ENCODE results near the gene ARHGAP9.
"Not testable (repeated sequence)": the region's sequence is repeated elsewhere in the genome, so short reads cannot be mapped to it uniquely, and the experiment has no call there.

ARHGAP9 gene

GRCh38 chr12:57431654-57432188 lies 47.9 kb downstream of the ARHGAP9 start:
- no peak for FAIRE-seq

- peak; percentile 3 for FAIRE-seq
These were observed 48.6 kb downstream of the ARHGAP9 start, which contains the start of gene R3HDM2 for GRCh38 chr12:57430931-57431566. R3HDM2 (minus strand) TSS chr12:57431043; CDS start chr12:57310428, 120,615 bp downstream.

GRCh38 chr12:57430112-57430930 lies 49.3 kb downstream of the ARHGAP9 start:
- no peak for FAIRE-seq

GRCh38 chr12:57429473-57430111 lies 50.1 kb downstream of the ARHGAP9 start:
- no peak for FAIRE-seq

- no peak for FAIRE-seq
These were observed 50.7 kb downstream of the ARHGAP9 start for GRCh38 chr12:57428965-57429364.

DNA sequence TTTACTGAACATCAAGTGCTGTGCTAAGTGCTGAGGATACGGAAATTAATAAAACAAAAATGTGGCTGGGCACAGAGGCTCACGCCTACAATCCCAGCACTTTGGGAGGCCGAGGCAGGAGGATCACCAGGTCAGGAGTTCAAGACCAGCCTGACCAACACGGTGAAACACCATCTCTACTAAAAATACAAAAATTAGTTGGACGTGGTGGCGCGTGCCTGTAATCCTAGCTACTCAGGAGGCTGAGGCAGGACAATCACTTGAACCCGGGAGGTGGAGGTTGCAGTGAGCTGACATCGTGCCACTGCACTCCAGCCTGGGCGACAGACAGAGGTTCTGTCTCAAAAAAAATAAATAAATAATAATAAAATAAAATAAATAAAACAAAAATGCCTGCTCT lies 52.7 kb downstream of the ARHGAP9 start:
- FAIRE-seq = not testable (repeated sequence)

Data from A204.1 (cell line).